IMR-90 (cell line): ENCODE data around the gene OR6J1. TPM values are rescaled to one million over a fixed set of nuclear protein-coding genes. Genes with fewer than 3 reads are reported as not detected.

Source experiments
- ATAC-seq: fragments of 200-7000 bp; cut with Tn5 transposase; 2 replicates; pipeline ENCODE4 v1.9.1; 2020; ENCODE audit warnings: low read depth, mild to moderate bottlenecking, moderate library complexity
- BruUV-seq: library from RNA; stranded (reverse); fragments of 400-500 nt; replicated peaks from 2 replicates; lab custom pipeline; 2021; lab: Mats Ljungman, UMichigan
- CTCF ChIA-PET: fragments of 300-600 bp; formaldehyde crosslinking; extraction: SDS; loops from one replicate; lab custom pipeline; 2021; ENCODE audit warnings: antibody characterized with exemption; lab: Yijun Ruan, JAX
- POLR2A ChIA-PET: fragments of 300-600 bp; sonication (Branson Sonifier 250); formaldehyde crosslinking; loops from one replicate; lab custom pipeline; 2022; ENCODE audit warnings: antibody characterized with exemption; ENCODE audit not compliant: unreplicated experiment; lab: Charles Lee
- DNase-seq: peaks from one replicate; pipeline ENCODE4 v3.0.0; 2013
- H2AFZ ChIP-seq: replicated peaks from 2 replicates; pipeline ENCODE3; 2013; ENCODE audit warnings: low read length, mild to moderate bottlenecking; ENCODE audit not compliant: poor library complexity
- H2AK5ac ChIP-seq: 2 replicates; pipeline ENCODE4 v1.6.1; 2013; ENCODE audit warnings: low read depth, low read length, inconsistent platforms
- H2AK9ac ChIP-seq: replicated peaks from 2 replicates; pipeline ENCODE3; 2013; ENCODE audit warnings: mild to moderate bottlenecking, low read depth, low read length, moderate library complexity; ENCODE audit not compliant: poor library complexity
- H2BK120ac ChIP-seq: 2 replicates; pipeline ENCODE4 v1.6.1; 2013; ENCODE audit warnings: low read depth, low read length, inconsistent platforms
- H2BK15ac ChIP-seq: 3 replicates; pipeline ENCODE4 v1.6.1; 2013; ENCODE audit warnings: low read depth, low read length, inconsistent platforms
- H2BK20ac ChIP-seq: 2 replicates; pipeline ENCODE4 v1.6.1; 2013; ENCODE audit warnings: low read depth, mild to moderate bottlenecking, inconsistent platforms, low read length, moderate library complexity
- H2BK5ac ChIP-seq: 2 replicates; pipeline ENCODE4 v1.6.1; 2013; ENCODE audit warnings: mild to moderate bottlenecking, low read depth, low read length, inconsistent platforms; ENCODE audit not compliant: poor library complexity, severe bottlenecking
- H3K14ac ChIP-seq: replicated peaks from 2 replicates; pipeline ENCODE4 v1.6.1; 2013; ENCODE audit warnings: low read depth, low read length, inconsistent platforms
- H3K18ac ChIP-seq: 2 replicates; pipeline ENCODE4 v1.6.1; 2013; ENCODE audit warnings: low read depth, low read length, control low read depth
- H3K23ac ChIP-seq: 2 replicates; pipeline ENCODE4 v1.6.1; 2013; ENCODE audit warnings: low read depth, low read length, inconsistent platforms
- H3K27ac ChIP-seq: 2 replicates; pipeline ENCODE4 v1.5.1; 2013; ENCODE audit warnings: mild to moderate bottlenecking, control low read depth, low read length; ENCODE audit not compliant: insufficient read depth
- H3K27me3 ChIP-seq: 2 replicates; pipeline ENCODE4 v1.6.1; 2013; ENCODE audit warnings: low read length; ENCODE audit not compliant: control insufficient read depth, insufficient read depth
- H3K36me3 ChIP-seq: 2 replicates; pipeline ENCODE4 v1.6.1; 2013; ENCODE audit warnings: low read length, mixed read lengths; ENCODE audit not compliant: control insufficient read depth, insufficient read depth
- H3K4ac ChIP-seq: 2 replicates; pipeline ENCODE4 v1.6.1; 2013; ENCODE audit warnings: low read depth, low read length, inconsistent platforms
- H3K4me1 ChIP-seq: 2 replicates; pipeline ENCODE4 v1.6.1; 2013; ENCODE audit warnings: low read length, mixed read lengths; ENCODE audit not compliant: control insufficient read depth, insufficient read depth
- H3K4me2 ChIP-seq: 2 replicates; pipeline ENCODE4 v1.6.1; 2013; ENCODE audit warnings: low read depth, mild to moderate bottlenecking, control low read depth, low read length, moderate library complexity
- H3K4me3 ChIP-seq: 2 replicates; pipeline ENCODE4 v1.5.1; 2013; ENCODE audit warnings: low read depth, mild to moderate bottlenecking, control low read depth, low read length, moderate library complexity; ENCODE audit not compliant: insufficient read depth
- H3K56ac ChIP-seq: 2 replicates; pipeline ENCODE4 v1.6.1; 2013; ENCODE audit warnings: low read length, inconsistent platforms; ENCODE audit not compliant: insufficient read depth; ENCODE audit errors: extremely low read depth
- H3K79me1 ChIP-seq, 2 experiments: 2 replicates each; pipeline ENCODE4 v1.6.1; 2013; ENCODE audit warnings: low read length in 2 of 2, inconsistent platforms in 1 of 2, low read depth in 1 of 2
- H3K9ac ChIP-seq: 2 replicates; pipeline ENCODE4 v1.6.1; 2013; ENCODE audit warnings: low read depth, low read length, control low read depth
- H3K9me1 ChIP-seq: 2 replicates; pipeline ENCODE4 v1.6.1; 2013; ENCODE audit warnings: low read length, inconsistent platforms; ENCODE audit not compliant: insufficient read depth
- H3K9me3 ChIP-seq: 2 replicates; pipeline ENCODE4 v1.6.1; 2013; ENCODE audit warnings: low read length; ENCODE audit not compliant: control insufficient read depth, insufficient read depth
- H4K20me1 ChIP-seq: 2 replicates; pipeline ENCODE4 v1.6.1; 2013; ENCODE audit warnings: low read length, inconsistent platforms; ENCODE audit not compliant: insufficient read depth
- H4K5ac ChIP-seq: 2 replicates; pipeline ENCODE4 v1.6.1; 2013; ENCODE audit warnings: mild to moderate bottlenecking, low read depth, low read length, control low read depth
- H4K8ac ChIP-seq, 2 experiments: 2 replicates each; pipeline ENCODE4 v1.6.1; 2013; ENCODE audit warnings: low read depth in 2 of 2, low read length in 2 of 2, control low read depth in 1 of 2, inconsistent platforms in 1 of 2
- H4K91ac ChIP-seq: 2 replicates; pipeline ENCODE4 v1.6.1; 2013; ENCODE audit warnings: low read depth, low read length, inconsistent platforms; ENCODE audit not compliant: insufficient read depth
- BHLHE40 ChIP-seq: fragments of 150-350 bp; IDR thresholded peaks from 2 replicates; pipeline ENCODE4 v1.6.1; 2016; ENCODE audit warnings: mild to moderate bottlenecking, low read depth, low read length
- CTCF ChIP-seq: conservative IDR thresholded peaks from 2 replicates; pipeline ENCODE4 v1.5.1; 2012; ENCODE audit warnings: mild to moderate bottlenecking, low read depth, low read length, improper control_type of control experiment
- FOS ChIP-seq: fragments of 150-350 bp; IDR thresholded peaks from 2 replicates; pipeline ENCODE4 v1.6.1; 2016; ENCODE audit warnings: low read depth, low read length
- NFE2L2 ChIP-seq: fragments of 150-350 bp; IDR thresholded peaks from 2 replicates; pipeline ENCODE4 v1.6.1; 2016; ENCODE audit warnings: low read depth, mild to moderate bottlenecking, low read length
- whole genome bisulfite sequencing, 2 experiments: methylation state at CpG; one replicate each; pipeline versions ENCODE4 v1.1.5 to v1.1.7; 2013; ENCODE audit warnings: missing lambda C conversion rate in 2 of 2; ENCODE audit not compliant: insufficient read length in 1 of 2; ENCODE audit errors: extremely low coverage in 2 of 2; 5-methylcytosine and 5-hydroxymethylcytosine counted together
- dilution Hi-C: fragments of 300-500 bp; cut with HindIII; formaldehyde crosslinking; loops from one replicate; pipeline ENCODE4 v1.14.3; 2018; ENCODE audit warnings: low sequenced_read_pairs; ENCODE audit not compliant: unreplicated experiment
- in situ Hi-C: fragments of 300-500 bp; cut with MboI; formaldehyde crosslinking; loops from 3 replicates; pipeline ENCODE4 v1.14.3; 2019; ENCODE audit warnings: low sequenced_read_pairs, inconsistent platforms, mixed read lengths
- intact Hi-C: fragments of 100-400 bp; cut with micrococcal nuclease; formaldehyde crosslinking; loops from 2 replicates; pipeline ENCODE4 v1.10.0; 2022
- polyA plus RNA-seq, 3 experiments: library from polyadenylated mRNA; depleted of rRNA; stranded (reverse); fragments of >200 nt; gene quantifications; 2 replicates each; pipeline ENCODE4 v1.2.3, GENCODE V29; 2012; ENCODE audit warnings: low replicate concordance in 1 of 3
- total RNA-seq: library from RNA; depleted of rRNA; stranded (reverse); fragments of >200 nt; gene quantifications from 2 replicates; pipeline ENCODE4 v1.2.3, GENCODE V29; 2012

Gene OR6J1
- total and polyA plus RNA-seq, 2 of the 4 experiments (the other 2 are of a cell fraction): not detected

DNA sequence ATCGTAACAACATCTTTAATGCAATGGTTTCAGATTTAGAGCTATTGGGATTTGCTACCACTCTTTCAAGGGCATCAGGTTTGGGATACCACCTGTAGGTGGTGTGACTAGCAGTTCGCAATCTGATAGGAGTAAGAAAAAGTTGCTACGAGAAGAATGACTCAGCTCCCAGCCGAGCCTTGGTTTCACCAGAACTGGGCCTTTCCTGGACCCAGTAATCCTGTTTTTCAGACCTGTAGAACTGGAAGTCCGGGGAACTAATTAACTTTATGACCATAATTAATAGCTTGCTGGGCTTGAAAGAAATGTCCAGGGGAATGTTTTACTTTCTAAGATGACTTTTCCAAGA lies 45.3 kb downstream of the OR6J1 start:
- Histone ChIP-seq H3K9me1 (peaks cover 19% of the 10 kb centered on the region), H3K56ac (peak overlapping the region; percentile 66; the same call in 1 of the 2 replicates), H3K4me2 (peak overlapping the region; percentile 90), H4K5ac (no peak overlapping the region), H3K4ac (peak overlapping the region; percentile 86), H4K91ac (peak overlapping the region; percentile 57), H2AFZ (peak overlapping the region; percentile 96), H2AK5ac (peak overlapping the region; percentile 31; the same call in 1 of the 2 replicates), H2BK15ac (peak overlapping the region; percentile 67; the same call in 1 of the 3 replicates), H3K23ac (peak overlapping the region; percentile 85), H3K9me3 (no peaks in the 10 kb centered on the region), H2BK20ac (0 out of 2 replicates have a peak overlapping the region, but pooled peaks have one; percentile 28), H4K8ac (peak overlapping the region; percentile 61 to 80; a peak in 2 of 4 replicates), H3K36me3 (peaks cover 24% of the 10 kb centered on the region), H2AK9ac (peak overlapping the region; percentile 75), H2BK5ac (peak overlapping the region; percentile 84), H3K4me3 (peak overlapping the region; percentile 92), H3K18ac (peak overlapping the region; percentile 84; the same call in 1 of the 2 replicates), H4K20me1 (no peaks in the 10 kb centered on the region; the same call in 1 of the 2 replicates), H3K27me3 (no peaks in the 10 kb centered on the region), H2BK120ac (peak overlapping the region; percentile 72), H3K79me1 (peaks cover 13 to 31% of the 10 kb centered on the region in 2 experiments), H3K4me1 (peaks cover 7% of the 10 kb centered on the region), H3K9ac (peak overlapping the region; percentile 92), H3K14ac (peak overlapping the region; percentile 86), H3K27ac (peak overlapping the region; percentile 88)
- TF ChIP-seq BHLHE40: no peak
- peak; percentile 77 for TF ChIP-seq NFE2L2
- peak; percentile 54; the same call in 1 of the 2 replicates for TF ChIP-seq FOS
- TF ChIP-seq CTCF: peak; percentile 33; the same call in 1 of the 2 replicates
- CTCF ChIA-PET: interaction anchor here (1.2 to 2.2 kb wide), 3 partner anchors 9 to 54 kb away, joined by 6 to 14 read pairs (median 7); partner anchors contain the start of gene DAD1
- BruUV-seq: no TSS peak
- in situ Hi-C loops (no loop called here), dilution Hi-C loops (no loop called here), intact Hi-C loops (no loop called here)
- ATAC-seq (peak; percentile 64), DNase-seq (peak; percentile 71)
- POLR2A ChIA-PET: interaction anchor here (0.6 to 1.2 kb wide), 3 partner anchors 10 to 189 kb away, joined by 3 to 6 read pairs (median 5); partner anchors contain the start of gene DAD1
- no CpG with 5 or more reads among the region's 5 CpGs for WGBS, 2 experiments
